Fibroblast of the conjunctiva (primary cell): ENCODE data around the gene POLR3E.
A peak's percentile ranks its signal among the peaks of the same experiment; 100 is the strongest.
"Not testable (repeated sequence)": the region's sequence is repeated elsewhere in the genome, so short reads cannot be mapped to it uniquely, and the experiment has no call there.

Experiments used
- DNase-seq: peaks from one replicate; pipeline ENCODE4 v3.0.0-alpha.2; 2010; ENCODE audit warnings: low read depth

The POLR3E gene

DNA sequence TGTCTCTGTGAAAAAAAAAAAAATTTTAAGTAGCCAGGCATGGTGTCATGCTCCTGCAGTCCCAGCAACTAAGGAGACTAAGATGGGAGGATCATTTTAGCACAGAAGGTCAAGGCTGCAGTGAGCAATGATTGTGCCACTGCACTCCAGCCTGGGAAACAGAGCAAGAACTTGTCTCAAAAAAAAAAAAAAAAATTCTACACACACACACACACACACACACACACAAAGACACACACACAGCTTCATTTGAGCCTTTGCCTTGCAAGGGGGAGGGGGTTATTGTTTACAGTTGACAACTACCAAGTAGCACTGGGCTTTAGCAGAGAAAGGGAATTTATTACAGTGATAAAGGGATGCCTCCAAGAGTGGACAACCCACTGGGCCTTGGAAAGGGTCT lies 4.9 kb upstream of the POLR3E start:
- DNase-seq = no peak

DNA sequence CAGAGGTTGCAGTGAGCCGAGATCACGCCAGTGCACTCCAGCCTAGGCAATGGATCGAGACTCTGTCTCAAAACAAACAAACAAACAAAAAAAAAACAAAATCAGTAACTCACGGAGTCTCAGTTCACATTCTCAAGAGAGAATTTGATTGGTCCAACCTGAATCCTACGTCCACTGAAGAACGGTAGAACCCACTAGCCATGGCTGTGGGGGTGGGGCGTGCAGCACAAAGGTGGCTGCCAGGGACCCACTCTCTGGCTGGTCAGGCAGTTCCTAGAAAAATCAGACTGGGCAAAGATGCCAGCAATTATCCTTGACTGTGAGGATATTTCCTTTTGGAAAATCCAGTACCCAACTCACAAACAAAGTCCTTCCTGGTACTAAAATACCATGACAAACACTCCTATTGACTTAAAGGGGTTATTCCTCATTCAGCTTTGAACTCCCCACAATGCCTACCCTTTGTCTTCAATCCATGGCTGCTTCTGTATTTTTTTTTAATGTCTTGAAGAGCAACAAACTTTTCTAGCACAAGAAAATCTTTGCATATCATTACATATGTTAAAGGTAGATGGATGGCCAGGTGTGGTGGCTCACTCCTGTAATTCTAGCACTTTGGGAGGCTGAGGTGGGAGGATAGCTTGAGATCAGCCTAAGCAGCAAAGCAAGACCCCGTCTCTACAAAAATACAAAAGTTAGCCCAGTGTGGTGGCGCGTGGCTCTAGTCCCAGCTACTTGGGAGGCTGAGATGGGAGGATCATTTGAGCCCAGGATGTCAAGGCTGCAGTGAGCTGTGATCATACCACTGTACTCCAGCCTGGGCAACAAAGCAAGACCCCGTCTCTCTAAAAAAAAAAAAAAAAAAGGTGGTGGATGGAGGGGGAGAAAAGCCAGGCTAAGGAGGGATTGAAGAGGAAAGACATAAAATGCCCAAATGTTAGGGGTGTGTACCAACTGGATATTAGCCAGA lies 3.8 kb upstream of the POLR3E start:
- no peak for DNase-seq

DNA sequence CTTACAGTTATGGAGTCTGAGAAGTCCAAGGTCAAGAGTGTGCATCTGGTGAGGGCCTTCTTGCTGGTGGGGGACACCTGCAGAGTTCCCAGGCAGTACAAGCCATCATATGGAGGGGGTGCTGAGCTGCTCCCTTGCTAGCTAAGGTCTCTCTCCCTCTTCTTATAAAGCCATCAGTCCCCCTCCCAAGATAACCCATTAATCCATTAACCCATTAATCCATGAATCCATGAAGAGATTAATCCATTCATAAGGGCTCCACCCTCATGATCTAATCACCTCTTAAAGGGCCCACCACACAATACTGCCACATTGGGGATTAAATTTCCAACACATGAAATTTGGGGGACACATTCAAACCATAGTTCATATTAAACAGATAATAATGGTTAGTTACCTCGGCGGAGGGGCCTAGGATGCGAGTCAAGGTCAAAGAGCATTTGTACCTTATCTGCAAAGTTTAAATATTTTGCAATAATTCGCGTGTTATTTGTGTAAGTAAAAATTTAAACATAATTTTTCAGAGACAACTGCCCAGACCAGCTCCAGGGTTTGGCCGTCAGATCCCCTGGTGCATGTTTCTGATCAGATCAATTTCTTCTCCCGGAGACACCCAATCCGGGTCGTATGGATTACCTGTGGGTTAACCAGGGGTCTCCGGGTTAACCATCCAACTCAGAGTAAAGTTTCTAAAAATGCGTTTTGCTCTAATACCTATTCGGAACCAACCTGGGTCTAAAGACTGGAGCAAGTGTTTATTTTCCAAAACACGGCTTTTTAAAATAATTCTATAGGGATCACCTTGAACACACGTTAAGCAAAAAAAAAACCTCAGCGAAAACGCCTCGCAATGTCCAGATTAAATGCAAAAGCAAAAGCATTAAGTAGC lies 740 bp upstream of the POLR3E start:
- DNase-seq = no peak

DNA sequence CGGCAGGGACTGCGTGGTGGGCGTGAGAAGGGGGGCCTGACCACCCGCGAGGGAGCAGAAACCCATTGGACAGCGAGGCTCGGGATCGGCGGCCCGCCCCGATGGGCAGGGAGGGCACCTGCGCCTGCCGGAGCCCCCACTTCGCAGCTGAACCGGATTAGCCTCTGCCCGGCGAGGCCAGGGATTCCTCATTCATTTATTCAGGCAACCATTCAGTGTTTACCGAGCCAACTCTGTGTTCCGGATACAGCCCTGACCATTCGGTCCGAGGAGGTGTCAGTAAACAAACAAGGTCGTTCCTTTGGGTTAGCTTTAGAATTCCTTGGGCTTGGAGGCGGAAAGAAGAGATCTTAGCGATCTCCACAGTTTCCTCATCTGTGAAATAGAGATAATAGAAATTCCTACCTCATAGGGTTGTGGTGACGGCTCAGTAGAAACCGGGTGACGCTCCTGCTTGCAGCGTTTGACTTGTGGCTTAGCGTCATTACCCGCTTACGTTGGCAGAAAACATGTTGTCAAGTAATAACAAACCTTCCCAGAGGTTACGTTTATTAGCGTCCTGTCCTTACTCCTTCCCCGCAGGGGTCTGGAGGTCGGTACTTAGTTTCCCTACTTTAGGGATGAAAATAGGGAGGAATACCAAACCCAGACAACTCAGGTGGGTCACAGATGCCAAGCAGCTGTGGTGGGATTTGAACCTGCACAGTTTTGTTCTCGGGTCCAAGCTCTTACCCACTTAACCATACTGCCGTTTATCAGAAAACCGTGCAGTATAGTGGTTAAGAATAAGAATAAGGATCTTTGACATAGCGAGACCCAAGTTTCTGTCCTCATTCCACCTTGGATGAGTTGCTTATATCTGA lies 893 bp downstream of the POLR3E start:
- DNase-seq = peak; percentile 95

DNA sequence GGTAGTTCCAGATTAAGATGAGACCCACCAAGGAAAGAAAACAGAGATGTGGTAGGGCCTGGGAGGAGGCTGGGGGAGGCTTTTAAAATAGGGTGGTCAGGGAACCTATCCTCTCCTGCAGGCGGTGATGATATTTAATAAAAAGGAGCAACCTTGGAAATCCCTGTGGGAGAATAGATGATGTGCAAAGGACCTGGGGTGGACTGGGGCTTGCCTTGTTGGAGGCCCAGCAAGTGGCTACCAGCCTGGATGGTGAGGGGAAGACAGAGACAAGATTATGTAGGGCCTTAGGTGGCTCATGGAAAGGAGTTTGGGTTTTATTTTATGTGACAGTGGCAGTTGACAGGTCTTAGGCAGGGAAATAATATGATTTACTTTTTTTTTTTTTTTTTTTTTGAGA lies 1.8 kb downstream of the POLR3E start:
- DNase-seq = no peak

DNA sequence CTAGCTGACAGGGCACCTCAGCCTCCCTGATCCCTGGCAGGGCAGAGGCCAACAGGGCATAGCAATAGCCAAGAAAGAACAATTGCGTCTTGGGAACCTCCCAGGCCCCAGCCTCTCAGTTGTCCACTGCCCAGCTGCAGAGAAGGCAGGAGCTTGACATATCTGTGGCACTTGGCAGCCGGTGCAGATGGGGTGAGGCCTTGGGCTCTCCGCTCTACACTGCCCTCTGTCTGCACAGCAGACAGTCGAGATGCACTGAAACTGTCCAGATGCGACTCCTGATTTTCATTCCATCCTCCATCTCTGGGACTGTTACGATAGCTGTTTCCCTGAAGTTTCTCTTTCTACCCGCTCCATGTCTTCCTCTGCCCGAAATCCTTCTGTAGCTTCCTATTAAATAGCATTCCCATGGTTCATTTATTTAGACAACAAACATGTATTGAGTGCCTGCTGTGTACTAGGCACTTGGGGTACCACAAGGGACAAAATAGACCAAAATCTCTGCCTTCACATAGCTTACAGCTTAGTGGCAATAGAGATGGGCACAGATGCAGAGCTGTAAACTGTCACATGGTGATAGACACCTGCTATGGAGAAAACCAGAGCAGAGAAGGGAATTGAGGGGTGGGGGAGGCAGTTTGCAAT lies 3.3 kb downstream of the POLR3E start:
- DNase-seq = peak; percentile 50

DNA sequence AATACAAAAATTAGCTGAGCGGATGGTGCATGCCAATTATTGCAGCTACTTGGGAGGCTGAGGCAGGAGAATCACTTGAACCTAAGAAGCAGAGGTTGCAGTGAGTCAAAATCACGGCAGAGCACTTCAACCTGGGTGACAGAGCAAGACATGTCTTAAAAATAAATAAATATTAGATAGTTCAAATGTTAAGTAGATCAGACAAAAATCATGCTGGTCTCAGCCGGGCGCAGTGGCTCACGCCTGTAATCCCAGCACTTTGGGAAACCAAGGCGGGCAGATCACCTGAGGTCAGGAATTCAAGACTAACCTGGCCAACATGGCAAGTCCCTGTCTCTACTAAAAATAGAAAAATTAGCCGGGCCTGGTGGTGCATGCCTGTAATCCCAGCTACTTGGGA lies 4.2 kb downstream of the POLR3E start:
- not testable (repeated sequence) for DNase-seq

DNA sequence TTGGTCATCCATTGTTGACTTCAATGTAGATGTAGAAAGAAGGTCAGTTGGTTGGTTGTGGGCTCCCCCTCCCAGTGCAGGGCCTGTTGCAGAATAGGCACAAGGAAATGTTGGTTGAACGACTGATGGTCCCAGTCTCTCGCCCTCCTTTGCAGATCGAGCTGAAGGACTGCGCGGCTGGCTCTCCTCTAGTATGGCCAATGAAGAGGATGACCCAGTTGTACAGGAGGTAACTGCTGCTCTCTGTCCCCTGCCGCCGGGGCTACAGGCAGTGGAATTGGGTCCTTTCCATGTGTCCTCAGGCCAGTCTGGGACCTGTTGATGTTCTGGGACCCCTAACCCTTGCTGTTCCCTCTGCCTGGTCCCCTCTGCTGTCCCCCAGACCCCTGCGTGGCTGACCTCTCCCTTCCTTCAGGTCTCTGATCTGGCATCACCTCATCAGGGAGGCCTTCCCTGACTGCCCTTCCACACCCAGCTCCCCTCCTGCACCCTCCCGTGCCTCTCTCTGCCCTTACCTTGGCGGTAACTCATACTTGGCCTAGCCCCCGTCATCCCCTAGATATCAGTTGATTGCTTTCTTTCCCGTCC lies 5.7 kb downstream of the POLR3E start:
- DNase-seq = no peak

DNA sequence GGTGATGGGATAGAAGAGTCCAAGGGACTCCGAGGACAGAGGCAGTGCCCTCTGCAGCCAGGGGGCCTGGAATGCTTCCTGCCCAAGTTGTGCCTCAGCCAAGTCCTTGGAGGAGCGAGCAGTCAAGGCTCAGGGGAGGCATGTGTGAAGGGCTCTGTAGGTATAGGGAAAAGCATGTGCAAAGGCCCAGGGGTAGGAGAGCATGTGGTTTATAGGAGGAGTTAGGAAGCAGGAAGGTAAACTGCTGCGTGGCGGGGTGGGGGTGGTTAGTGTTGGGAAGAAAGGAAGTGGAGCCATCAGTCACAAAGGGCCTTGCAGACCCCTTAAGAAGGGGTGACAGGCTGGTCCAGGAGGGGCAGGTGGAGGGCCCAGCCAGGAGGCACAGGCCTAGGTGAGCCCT lies 7.2 kb downstream of the POLR3E start:
- DNase-seq = no peak

DNA sequence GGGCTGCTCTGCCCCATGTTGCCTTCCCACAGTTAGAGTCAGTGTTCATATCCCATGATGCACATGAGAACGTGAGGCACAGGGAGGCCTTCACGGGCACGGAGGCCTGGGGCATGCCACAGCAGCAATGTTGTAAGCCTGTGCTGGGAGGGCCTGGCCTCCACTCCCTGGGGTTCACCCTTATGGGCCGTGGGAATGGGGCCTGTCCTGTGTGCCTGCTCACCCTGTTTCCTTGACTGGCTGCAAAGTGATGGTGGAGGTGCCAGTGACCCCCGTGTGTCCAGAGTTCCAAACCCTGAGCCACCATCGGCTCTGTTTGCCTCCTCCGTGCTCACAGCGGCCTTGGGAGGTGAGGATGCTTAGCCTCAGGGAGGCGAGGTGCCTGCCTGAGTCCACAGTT lies 9.6 kb downstream of the POLR3E start:
- no peak for DNase-seq

DNA sequence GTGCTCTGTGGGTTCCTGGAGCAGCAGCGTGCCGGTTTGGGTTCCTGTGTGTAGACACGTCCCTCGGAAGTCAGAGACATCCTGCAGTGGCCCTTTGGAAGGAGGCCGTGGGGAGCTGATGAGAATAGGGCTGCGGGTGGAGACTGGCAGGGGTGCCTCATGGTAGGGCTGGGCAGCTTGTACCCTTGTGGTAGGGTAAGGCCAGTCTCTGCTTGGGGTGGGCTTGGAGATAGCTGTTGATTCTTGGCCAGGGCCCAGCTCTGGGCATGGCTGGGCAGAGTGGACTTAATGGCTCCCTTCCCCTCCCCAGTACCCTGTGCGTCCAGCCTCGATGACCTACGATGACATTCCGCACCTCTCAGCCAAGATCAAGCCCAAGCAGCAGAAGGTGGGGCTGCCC lies 10.6 kb downstream of the POLR3E start:
- DNase-seq = no peak

DNA sequence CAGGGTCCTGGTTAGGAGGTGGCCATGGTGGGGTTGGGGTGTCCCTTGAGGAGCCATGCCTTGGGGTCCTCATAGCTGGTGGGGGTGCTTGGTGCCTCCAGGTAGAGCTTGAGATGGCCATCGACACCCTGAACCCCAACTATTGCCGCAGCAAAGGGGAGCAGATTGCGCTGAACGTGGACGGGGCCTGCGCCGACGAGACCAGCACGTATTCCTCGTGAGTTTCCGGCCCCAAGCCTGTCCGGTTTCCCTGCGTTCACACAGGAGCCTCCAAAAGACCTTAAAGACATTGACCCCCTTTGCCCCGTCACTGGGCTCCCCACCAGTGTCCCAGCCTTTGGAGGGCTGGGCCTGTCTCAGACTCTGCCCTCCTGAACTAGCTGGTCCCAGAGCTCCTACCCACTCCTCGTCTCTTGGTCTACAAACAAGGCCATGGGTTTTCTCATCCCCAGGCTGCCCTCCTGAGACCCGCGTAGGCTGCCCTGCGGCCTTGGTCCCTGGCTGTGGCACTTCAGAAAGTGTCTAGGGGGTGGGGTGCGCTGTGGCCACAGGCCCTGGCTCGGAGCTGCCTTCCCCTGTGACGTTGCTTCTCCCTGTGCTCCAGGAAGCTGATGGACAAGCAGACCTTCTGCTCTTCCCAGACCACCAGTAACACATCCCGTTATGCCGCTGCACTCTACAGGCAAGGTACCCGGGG lies 11.8 kb downstream of the POLR3E start:
- DNase-seq = no peak

DNA sequence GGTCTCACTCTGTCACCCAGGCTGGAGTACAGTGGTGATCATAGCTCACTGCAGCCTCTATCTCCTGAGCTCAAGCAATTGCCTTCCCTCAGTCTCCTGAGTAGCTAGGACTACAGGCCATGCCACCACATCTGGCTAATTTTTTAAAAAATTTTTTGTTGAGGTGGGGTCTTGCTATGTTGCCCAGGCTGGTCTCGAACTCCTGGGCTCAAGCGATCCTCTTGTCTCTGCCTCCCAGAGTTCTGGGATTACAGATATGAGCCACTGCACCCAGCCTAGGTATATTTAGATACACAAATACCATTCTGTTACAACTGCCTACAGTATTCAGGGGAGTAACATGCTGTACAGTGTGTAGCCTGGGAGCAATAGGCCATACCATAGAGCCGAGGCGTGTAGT lies 14.3 kb downstream of the POLR3E start:
- DNase-seq = no peak

DNA sequence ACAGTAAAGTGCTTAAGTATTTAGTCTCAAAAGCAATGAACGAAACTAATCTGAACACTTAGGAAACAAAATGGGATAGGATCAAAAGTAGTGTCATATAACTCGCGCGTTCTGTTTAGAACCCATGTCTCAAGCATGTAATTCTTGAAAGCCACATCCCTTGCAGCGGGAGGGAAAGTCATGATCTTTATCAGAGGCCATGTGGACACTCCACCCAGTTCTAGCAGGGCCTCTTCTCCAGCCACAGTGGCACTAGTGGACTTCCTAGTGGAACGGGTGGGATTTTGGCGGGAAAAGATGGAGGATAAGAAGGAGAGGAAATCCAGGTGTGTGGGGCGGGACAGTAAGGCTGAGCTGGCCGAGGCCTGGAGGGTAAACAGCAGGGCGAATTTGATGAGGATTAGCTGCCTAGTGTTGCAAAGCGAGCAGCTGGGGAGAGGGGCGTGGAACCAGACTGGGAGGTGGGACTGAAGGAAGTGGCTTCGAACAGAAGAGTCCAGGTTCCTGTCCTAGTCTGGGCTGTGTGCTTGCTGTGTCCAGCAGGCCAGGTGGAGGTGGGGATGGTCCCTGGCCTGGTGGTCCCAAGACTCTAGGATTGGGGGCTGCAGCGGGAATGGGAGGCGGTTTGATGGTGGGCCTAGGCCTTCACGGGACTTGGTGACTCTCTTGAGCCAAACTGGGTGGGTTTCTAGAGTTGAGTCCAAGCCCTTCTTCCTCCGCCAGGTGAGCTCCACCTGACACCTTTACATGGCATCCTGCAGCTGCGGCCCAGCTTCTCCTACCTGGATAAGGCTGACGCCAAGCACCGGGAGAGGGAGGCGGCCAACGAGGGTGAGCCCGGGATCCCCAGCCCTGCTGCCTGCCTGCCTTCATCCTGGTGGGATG lies 15.9 kb downstream of the POLR3E start:
- no peak for DNase-seq

DNA sequence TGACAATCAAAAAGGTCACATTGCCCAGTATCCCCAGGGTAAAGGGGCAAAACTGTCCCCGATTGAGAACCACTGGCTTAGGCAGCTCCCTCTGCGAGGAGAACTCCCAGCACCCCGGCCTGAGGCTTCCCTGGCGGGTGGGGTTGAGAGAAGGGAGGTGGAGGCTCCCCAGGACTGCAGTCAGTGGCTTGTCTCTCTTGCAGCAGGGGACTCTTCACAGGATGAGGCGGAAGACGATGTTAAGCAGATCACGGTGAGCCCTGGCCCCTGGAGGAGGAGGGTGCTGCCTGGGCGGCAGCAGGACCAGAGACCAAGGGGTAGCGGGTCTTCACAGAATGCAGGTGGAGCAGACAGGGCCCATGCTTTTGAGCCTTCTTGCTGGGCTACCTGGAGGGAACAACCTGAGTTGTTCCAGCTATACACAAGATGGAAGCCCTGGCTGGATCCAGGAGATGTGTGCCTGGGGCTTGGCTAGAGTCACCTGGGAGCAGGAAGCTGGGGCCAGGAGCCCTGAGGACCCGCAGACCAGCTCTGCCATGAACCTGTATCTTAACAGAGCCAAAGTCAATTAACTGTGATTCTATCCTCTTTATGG lies 16.8 kb downstream of the POLR3E start:
- no peak for DNase-seq

DNA sequence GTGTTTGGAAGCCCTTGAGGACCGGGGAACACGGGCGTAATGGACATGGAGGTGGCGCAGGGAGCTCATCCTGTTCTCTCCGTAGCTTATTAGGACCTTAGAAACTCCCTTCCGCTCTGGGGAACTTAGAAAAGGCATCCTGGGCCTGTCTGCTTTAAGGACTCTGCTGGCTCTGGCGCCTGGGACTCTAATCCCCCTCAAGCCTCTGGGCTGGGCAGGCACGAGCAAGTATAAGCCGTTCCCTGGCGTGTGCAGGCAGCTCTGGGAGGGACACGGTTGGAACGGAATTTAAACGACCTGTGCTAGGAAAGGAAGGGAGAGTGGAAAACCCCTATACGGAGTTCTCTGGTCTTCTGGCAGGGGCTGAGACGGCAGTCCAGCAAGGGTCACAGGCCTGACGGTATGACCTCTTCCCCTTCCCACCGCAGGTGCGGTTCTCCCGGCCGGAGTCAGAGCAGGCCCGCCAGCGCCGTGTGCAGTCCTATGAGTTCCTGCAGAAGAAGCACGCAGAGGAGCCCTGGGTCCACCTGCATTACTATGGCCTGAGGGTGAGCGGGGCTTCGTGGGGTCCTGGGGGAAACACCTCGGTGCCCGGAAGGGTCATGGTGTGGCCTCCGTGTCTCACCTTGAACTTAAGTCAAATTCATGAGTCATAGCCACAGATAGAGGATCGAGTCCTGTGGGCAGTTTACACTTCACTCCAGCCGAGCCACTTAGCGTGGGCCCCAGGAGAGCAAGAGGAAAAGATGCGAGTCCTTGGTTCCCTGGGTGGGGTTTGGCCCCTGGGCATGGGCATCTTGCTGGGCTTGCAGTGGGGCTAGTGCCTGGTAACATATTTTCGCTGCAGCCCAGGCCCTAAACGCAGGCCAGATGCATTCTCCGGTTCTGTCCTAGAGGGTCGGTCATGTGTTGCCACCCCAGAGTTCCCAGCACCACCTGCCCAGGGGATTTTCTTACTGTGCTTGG lies 17.7 kb downstream of the POLR3E start:
- DNase-seq = no peak

DNA sequence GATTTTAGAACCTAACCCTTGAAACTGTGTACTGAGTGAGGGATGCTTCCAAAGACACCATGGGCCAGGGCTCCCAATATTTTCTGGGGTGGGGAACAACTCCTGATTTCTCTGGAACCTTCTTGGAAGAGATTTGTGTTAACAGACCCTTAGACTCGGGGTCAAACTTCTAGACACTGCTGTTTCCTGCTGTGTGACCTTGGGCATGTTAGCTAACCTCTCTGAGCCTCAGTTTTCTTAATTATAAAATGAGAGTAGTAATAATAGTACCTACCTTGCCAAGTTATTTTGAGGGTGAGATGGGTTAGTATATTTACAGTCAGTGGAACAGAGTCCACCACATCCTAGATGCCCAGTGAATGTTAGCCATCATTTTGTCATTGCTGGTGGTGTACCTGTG lies 18.8 kb downstream of the POLR3E start:
- no peak for DNase-seq

DNA sequence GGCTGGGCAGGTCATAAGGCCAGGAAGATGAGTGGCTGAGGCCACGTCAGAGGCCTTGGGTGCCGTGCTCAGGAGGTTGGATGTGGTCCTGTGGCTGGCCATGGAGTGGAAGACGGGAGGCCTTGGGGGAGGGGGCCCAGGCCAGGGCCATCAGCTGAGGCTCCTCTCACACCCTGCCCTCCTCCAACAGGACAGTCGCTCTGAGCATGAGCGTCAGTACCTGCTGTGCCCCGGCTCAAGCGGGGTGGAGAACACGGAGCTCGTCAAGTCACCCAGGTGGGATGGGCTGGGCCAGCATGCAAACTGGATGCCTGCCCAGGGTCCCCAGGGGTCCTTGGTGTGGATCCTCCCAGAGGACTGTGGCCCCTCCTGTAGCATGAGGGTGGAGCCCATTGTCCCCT lies 19.2 kb downstream of the POLR3E start:
- DNase-seq = no peak
